Pulmonary artery endothelial cell (primary cell): Measurements from ENCODE around the gene ATP1B1. TPM values are rescaled to one million over a fixed set of nuclear protein-coding genes. Genes with fewer than 3 reads are reported as not detected.
"Not testable (repeated sequence)": the region's sequence is repeated elsewhere in the genome, so short reads cannot be mapped to it uniquely, and the experiment has no call there.

ENCODE experiments used
- DNase-seq: peaks from one replicate; pipeline ENCODE4 v3.0.0-alpha.2; 2011; ENCODE audit warnings: low read depth, low spot score
- total RNA-seq: library from RNA; depleted of rRNA; stranded (reverse); fragments of >200 nt; gene quantifications from 2 replicates; pipeline ENCODE4 v1.2.3, GENCODE V29; 2014

The ATP1B1 gene
- total RNA-seq, 1 donor from 2014 or later = 31.4 TPM

DNA sequence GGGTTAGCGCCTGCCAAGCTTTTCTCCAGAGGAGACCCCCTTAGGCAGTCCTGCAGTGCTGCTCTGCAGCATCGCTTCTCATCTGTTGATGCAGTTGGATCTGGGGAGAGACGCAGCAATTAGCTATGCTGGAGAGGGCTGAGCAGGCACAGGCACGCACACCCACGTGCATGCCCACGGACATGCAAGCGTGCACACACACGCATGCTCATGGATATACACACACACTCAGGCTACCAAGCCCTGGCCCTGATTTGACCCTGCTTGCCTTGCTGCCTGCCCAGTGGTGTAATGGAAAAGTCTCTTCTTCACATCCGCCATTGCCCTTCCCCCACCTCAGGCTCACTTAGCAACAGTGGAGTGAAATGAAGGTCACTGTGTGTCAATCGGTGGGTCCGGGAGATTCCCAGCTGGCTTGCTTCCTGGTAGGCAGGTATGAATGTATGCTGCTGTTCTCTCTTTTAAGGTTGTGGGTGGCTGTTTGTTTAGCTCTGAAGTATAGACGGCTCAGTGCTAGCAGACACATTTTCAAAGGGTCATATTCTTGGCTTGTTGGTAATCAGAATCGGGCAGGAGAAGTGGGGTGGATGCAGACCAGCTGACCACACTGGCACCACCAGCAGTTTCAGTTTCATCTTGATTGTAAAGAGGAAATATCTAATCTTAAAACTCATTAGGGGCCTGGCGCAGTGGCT lies 9.5 kb downstream of the ATP1B1 start:
- no peak for DNase-seq

DNA sequence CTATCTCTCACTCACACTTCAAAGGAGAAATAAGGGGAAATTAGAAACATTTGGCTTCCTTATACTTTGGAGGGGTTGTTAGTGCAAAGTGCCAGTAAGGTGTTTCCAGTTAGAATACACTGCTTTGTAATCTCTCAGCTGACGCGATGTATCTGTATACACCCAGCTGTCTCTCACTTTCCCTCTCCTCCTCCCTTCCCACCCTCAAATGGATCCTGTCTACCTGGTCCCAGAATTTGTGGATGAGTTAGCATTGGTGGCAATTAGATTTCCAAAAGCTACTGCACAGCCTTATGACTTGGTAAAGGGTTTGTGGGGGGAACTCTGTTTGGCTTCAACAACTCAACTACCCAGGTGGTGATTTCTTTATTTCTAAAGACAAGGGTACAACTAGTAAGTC lies 10.5 kb downstream of the ATP1B1 start:
- DNase-seq = no peak

DNA sequence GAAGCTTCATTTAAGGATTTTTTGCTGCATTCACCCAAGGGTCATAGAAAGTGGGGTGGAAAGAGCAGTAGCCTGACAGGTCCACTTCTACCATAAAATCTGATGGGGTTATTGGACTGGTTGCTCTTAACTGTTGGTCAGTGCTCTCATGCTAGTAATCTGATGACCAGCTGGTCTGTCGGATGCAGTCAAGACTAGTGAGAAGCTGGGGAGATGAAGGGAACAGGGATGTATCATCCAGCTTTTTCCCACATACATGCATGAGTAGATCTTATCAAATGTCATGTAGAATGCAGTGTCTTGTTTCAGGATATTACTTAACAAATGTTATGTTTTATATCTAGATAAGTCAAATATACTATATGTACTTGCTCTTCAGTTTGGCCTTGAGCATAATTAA lies 11.1 kb downstream of the ATP1B1 start:
- no peak for DNase-seq

DNA sequence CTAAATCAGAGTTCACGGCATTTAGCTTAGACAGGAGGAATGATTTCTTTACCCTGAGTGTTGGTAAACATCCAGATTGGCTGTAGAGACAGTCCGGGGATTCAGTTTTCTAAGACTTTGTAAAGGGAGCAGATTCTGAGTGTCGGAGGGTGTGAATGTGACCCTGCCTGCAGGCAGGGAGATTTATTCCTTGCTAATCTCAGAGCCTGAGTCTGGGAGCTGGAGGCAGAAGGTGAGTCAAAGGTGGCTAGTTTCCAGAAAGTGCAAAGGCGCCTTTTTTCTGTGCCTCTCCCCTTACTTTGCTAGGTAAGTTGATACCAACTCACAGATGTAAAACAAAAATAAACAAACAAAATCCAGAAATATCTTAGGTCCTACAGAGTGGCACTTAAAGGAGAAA lies 11.7 kb downstream of the ATP1B1 start:
- DNase-seq = no peak

DNA sequence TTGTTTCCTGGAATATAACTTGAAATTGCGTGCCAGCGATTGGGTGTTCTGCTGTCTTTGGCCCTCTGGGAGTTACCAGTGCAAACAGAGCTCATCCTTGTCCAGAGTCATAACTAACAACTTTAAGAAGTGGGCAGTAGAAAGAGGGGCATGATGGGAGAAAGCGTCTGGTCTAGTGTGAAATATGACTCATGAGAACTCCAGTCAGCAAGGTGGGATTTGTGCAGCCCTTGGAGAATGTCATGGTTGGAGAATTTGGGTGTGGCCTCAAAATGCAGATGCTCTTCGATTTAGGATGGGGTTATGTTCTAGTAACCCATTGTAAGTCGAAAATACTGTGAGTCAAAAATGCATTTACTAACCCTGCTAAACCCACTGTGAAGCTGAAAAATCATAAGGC lies 12.9 kb downstream of the ATP1B1 start:
- DNase-seq = no peak

DNA sequence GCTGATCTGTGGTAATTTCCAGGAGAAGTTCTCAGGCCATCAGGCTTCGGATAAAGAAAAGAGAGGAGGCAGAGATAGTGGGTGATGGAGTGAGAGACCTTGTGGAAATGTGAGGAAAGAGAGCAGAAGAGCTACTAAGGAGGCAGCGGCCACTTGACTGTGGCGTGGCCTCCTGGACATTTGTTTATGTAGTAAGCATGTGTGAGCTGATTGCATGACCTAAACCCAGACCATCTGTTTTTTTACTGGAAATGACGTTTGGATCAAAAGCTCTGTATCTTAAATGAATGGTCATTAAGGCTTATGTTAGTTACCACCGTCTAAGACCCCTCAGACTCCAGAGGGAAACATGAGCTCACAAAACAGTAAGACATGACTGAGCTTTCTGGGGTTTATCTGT lies 13.6 kb downstream of the ATP1B1 start:
- no peak for DNase-seq

DNA sequence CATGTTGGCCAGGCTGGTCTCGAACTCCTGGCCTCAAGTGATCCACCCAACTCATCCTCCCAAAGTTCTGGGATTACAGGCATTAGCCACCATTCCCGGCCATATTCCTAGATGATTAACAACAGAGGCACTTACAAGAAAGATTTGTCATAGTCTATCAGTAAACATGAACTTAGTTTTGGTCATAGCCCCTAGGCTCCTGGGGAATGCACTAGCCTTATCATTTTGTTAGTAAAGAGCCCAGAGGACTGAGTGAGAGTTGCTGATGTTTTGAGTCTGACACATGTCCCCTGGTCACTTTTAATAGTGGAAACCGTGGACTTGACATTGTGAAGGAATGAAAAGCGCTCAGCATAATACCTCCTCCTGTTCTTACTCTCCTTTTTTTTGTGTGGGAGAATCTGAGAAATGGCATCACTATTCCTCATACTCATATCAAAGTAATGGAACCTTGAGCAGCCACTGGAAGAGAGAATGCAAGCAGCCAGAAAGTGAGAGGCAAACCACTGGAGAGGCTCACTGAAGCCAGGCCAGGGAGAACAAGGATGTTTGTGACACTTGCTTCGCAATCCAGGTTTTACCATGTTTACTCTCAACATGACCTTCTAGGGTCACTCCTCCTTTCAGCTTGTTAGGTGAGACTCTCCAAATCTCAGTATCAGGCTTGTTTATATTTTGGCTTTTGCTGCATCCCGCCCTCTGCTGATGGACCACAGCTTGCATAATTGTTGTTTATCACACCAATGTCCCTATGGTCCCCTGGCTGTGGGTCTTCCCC lies 14.8 kb downstream of the ATP1B1 start:
- no peak for DNase-seq

DNA sequence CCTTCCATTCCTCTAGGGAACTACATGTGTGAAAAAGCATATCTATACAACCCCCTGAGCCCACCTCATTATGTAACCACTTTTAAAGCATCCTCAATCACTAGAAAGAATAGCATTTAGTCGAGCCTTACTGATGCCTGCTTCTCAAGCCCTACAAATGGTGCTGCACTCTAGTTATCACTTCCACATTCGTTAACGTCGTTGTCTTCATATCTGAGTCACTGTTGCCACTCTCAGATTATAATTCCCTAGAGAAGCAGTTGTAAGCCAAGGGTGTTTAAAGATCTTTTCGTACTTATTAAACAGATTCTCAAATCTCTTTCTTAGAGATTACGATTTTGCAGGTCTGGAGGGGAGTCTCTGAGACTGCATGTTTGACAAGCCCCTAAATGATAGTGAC lies 16.5 kb downstream of the ATP1B1 start:
- DNase-seq = no peak

DNA sequence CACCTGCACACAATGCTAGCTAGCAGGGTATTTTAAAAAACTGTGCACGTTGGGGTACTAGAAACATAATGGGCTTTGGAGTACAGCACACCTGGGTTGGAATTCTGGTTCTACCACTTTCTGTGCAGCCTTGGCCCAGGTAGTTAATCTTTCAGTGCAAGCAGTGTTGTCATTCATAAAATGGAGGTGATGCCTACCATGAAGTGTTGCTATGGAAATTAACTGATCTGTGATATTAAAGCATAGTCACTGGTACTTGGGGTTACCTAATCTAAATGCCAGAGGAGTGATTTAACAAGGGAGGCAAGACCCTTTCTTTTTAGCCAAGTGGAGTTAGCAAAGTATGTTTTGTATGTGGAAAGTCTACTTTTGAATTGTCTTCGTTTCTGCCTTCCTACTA lies 18.0 kb downstream of the ATP1B1 start:
- DNase-seq = no peak

DNA sequence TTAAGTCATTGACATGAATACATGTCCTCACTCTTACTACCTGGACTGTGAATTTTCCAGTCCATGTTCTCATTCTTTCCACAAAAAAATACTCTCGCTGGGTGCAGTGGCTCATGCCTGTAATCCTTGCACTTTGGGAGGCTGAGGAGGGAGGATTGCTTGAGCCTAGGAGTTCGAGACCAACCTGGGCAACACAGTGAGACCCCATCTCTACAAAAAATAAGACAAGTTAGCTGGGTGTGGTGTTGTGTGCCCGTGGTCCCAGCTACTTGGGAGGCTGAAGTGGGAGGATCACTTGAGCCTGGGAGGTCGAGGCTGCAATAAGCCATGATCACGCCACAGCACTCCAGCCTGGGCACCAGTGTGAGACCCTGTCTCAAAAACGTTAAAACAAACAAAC lies 19.1 kb downstream of the ATP1B1 start:
- DNase-seq = not testable (repeated sequence)

DNA sequence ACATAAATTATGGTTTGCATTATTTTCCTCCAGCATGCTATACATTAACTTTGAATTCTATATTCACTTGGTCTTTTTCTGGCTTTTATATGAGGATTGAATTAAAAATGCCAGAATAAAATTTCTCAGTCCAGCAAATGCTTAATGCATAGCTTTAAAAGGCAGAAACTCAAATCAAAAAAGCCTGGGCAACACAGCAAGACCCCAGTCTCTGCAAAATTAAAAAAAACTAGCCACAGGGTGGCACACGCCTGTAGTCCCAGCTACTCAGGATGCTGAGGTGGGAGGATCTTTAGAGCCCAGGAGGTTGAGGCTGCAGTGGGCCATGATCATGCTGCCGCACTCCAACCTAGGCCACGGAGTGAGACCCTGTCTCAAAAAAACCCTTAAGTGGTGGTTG lies 19.8 kb downstream of the ATP1B1 start:
- DNase-seq = no peak

DNA sequence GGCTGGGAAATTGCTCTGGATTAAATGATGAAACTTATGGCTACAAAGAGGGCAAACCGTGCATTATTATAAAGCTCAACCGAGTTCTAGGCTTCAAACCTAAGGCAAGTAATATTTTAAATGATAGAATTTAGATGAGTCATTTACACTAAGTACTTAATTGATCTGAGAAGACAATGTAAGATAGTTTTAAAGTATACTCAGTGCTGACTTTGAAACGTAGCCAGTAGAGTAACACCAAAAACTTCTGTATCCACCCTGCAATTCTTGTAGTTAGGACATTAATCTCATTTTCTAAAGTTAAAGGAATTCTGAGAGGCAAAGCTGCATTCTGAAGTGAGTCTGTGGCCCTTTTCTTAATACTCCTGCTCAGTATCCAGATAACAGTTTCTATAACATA lies 20.8 kb downstream of the ATP1B1 start:
- DNase-seq = no peak

DNA sequence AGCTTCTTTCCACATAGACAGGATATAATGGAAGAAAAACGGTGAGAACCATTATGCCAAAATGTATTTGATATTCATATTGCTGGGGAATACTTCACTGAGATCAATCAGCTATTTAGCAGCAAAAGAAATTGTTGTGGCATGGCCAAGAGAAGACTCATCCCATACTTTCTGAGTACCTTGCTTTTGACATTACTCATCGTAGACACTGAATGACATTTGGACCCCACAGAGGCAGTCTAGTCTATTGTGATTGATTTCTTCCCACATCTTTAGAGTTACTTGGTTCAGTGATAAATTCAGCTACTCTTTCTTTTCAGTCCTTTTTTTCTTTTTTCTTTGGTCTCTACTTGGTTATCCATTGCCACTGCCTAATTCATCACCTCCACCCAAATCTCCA lies 22.1 kb downstream of the ATP1B1 start:
- no peak for DNase-seq

DNA sequence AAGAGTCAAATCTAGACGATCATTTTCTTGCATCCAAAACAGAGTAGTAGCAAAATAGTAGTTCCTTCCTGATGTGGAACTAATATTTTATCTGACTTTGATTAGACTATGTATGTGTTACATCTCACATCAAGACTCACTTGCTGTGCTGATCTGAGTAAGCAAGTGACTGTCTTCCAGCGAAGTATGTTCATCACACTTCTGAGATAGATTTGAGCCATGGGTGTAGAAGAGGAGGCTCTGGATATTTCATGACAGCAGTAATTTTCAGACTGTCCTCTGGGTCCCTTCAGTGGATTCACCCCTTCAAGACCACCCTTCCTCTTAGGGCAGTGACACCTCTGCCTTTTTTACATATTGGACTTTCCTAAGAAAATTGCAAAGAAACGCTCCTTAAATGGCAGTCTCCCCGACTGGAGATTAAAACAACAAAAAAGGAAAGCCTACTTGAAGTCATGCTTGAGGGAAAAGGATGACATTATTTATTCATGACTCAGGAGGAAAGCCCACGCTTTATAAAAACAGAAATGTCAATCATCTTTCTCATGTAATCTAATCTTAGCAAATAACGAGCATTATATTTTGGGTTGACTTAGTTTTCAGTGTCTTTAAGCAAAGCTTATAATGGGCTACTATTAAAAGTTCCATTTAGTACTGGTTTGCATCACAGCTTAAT lies 22.8 kb downstream of the ATP1B1 start:
- no peak for DNase-seq

DNA sequence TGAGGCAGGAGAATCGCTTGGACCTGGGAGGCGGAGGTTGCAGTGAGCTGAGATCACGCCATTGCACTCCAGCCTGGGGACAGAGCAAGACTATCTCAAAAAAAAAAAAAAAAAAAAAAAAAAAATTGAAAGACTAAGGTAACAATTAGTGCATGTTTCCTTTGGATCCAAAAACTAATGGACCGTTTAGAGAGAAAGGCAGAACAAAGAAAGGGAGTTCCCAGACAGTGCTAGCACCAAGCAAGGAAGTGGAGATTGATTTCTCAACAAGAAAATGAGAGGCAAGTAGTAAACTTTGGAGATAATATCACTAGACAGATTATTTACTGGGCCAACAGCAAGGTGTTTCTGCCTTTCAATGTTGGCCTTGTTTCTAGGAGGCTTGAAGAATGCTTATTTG lies 24.2 kb downstream of the ATP1B1 start:
- no peak for DNase-seq

DNA sequence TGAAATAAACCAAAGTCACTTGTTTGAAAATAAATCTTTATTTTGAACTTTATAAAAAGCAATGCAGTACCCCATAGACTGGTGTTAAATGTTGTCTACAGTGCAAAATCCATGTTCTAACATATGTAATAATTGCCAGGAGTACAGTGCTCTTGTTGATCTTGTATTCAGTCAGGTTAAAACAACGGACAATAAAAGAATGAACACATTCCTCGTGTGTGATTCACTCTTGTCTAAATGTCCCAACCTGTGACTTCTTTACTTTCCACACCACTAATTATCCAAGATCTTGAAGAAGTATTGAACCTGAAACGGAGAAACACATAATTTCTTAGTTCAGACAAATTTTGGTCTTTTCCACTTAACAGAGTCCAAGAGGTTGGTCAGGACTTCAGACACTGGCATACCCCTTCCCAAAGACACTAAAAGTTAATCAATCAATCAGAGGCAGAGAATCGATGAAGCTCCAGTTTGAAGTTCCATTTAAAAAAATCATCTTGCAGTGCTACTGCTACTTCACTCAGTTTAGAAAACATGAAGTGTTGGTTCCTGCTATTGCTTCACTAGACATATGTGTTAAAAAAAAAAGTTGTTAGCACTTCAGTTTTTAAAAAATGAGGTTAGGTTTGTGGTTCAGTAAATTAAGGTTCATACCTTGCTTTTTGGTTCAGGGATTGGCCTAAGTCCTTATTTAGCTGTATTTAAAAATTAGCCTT lies 26.2 kb downstream of the ATP1B1 start:
- no peak for DNase-seq

DNA sequence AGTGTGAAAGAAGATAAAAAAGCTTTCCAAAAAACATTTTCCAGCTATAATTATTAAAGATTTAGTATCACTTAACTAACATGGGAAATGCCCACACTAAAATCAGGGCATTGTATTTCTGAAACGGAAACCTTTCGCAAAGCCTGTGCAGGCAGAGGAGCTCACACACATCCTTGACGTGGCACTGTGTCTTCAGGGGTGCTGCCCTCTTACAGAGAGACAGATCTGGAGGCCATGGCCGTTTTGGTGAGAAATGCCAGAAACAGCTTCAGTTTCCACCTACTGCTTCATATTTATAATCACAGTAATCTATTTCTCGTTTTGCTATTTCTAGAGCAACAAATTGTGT lies 26.7 kb downstream of the ATP1B1 start:
- DNase-seq = no peak

DNA sequence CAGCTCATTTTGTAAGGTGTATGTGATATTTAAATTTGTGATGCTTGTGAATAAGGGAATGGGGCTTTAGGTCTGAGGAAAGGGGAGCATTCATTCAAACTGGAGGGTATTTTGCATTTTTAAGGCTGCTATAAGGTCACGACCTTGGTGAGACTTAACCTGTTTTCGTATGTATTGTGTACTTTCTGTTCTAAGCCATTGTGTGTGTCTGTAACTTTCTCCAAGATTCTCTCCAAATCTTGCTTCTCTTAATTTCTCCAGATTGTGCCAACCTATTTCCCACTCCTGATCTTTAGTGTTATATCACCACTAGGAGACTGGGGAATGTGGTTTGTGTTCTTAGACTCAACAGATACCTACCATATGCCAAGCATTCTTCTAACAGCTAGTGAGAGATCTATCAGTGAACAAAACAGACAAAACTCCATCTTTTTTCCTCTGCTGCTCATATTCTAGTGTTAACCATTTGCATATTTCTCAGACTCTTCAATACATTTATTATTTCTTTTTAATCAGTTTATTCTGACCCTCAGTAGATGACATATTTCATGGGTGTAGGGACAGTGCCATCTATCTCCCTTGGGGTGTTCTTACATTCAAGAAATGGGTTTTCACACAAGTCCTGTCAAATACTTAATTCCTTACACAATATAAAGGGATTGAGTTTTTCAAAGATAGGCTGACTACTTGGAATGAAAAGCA lies 27.5 kb downstream of the ATP1B1 start:
- no peak for DNase-seq

DNA sequence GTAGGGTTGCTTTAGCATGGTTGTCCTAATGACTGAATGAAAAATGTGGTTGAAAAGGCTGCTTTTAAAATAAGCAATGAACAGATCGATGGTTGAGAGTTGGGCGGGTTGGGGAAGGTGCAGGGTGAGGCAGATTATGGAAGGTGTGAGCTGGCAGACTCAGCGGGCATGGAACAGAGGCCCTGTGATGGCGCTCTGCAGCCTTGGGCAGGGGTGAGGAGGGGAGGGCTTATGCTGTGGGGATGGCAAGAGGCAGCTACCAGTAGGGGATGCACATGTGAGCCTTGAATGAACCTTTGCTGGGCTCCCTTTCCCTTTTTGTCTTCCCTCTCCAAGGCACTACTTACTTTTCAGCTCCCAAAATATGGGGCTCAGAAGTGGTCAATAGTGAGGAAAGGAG lies 30.9 kb downstream of the ATP1B1 start:
- no peak for DNase-seq

DNA sequence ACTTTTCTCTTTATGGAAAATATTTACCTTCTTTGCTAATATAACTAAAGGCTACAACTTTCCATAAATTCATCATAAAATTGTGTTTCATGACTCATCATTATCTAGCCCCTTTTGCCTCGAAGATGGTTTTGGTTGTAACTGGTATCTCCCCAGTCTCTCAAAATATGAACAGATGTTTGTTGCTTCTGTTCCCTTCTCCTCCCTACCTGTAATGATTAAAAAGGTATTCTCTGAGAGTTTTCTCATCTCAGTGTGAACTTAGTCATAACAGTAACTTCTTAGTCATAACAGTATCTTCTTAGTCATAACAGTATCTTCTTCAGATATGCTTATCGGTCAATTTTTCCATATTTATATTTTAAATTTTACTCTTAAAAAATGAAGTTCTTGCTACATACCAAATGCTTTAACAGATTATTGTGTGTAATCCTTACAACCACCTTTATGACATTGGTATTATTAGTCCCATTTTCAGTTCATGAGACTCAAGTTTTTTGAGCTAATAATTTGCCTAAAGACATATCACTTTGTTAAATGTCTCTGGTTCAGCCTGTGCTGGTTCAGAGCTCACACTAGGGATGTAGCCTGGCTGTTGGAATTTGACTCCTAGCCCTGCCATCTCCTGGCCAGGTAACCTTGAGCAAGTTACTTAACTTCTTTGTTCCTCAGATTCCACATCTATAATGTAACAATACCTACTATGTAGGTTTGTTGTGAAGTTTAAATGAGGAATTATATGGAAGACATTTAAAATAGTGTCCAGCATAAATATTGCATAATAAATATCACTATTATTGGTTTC lies 32.6 kb downstream of the ATP1B1 start:
- DNase-seq = no peak

DNA sequence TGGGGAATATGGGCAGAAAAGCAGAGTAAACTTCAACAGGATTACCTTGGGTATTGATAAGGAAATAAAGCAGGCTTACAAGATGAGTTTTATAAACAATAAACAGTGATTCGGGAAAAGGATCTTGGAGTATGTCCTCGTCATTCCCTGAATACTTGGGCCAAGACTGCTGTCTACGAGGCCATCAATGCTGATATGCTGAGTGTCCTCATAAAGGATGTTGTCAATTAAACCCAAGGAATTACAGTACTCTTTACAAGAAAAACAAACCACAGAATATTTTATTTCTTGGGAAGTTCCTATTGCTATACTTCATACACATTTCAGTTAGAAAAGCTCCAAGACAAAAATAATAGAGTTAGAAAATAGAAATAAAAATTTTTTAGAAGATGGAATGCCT lies 34.9 kb downstream of the ATP1B1 start:
- DNase-seq = no peak
